Activated CD8-positive, alpha-beta memory T cell treated with anti-CD3 and anti-CD28 coated beads for 24 hours (primary cell): ENCODE measurements around the gene WDR45B.
A peak's percentile ranks its signal among the peaks of the same experiment; 100 is the strongest.

Experiments used
- DNase-seq: peaks from one replicate; pipeline ENCODE4 v3.0.0-alpha.2; 2020

The WDR45B gene

GRCh38 chr17:82675476-82676245 is 27.4 kb upstream of the WDR45B start:
- no peak for DNase-seq

GRCh38 chr17:82674656-82675475 is 26.6 kb upstream of the WDR45B start:
- no peak for DNase-seq

- no peak for DNase-seq
Observed at GRCh38 chr17:82670661-82671450, 22.6 kb upstream of the WDR45B start.

DNA sequence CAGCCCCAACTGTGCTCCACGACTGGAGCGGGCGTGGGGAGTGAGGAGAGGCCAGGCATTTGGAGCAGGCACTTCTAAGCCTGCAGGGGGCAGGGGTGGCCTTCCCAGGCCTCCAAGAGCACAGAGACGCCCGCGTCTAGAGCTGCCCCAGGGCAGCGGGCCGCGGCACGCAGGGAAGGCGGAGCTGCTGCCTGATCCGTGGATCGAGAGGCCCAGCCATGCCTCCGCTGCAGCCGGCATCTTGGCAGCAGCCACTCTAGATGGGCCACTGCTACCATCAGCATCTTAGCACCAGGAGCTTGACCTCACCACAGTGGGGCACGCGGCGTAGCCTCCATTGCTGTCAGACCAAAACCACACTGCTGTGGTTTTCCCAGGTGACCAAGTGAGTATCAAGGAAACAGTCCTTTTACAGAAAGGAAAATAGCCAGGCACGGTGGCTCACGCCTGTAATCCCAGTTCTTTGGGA is 20.4 kb upstream of the WDR45B start:
- peak; percentile 71 for DNase-seq

GRCh38 chr17:82668024-82668630 is 19.9 kb upstream of the WDR45B start:
- DNase-seq = no peak

DNA sequence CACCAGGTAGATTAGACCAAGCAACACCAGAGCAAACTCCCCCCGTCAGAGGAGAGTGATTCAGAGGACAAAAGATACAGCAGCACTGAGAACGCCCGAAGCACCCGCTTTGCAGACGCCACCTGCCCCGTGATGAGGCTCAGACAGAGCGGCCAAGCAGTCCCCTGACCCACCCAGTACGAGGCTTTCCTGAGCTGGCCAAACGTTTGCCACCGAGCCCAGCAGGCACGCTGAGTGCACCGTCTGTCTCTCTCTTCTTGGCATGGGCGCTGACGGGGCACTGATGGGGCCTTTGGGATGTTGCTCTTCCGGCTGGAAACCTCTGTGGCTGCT is 19.4 kb upstream of the WDR45B start:
- DNase-seq = no peak

DNA sequence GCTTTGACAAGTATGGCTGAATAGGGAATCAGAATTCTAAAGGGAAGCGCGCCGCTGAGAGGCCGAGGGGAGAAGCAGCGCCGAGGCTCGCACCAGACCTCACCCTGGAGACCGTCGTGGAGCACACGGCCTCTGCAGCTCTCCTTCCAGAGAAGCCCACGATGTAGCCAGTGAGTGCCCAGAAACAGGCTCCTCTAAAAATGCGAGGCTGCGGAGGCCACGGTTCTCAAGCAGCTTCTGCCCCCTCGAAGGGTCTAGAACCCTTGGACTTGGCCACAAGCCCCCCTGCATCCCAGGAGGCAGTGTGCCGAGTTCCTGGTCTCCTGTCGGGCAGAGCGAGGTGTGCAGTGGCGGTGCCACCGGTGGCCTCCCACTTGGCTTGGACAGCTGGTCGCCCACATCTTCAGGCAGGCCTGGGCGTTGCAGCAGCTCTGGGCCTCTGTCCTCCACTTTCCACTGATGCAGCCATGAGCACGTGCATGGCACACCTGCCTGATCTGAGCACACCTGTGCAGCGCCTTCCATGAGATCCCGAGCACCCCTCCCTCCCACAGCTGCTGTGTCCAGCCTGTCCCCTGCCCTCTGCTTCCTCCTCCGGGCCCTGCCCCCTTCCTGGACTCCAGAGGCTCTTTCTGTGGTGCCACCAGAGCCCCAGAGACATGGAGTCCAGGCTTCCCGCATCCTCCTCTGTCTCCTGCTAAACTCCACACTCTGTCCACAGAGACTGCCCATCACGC is 18.9 kb upstream of the WDR45B start:
- no peak for DNase-seq

GRCh38 chr17:82665891-82666290 is 17.6 kb upstream of the WDR45B start:
- DNase-seq = no peak

- DNase-seq = no peak
Observed at GRCh38 chr17:82665217-82665616, 17.0 kb upstream of the WDR45B start.

GRCh38 chr17:82664701-82665182 is 16.5 kb upstream of the WDR45B start:
- DNase-seq = no peak

DNA sequence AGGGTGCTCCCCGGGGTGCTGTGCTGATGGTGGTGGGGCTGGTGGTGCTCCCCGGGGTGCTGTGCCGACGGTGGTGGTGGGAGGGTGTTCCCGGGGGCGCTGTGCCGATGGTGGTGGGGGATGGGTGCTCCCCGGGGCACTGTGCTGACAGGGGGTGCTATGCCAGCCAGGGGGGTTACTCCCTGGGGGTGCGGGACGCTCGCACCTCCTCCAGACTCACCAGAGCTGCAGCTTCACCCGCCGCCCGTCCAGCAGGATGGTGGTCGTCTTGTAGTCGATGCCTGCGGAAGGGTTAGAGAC is 16.0 kb upstream of the WDR45B start:
- no peak for DNase-seq

- no peak for DNase-seq
Observed at GRCh38 chr17:82663381-82664275, 15.4 kb upstream of the WDR45B start.

- no peak for DNase-seq
Observed at GRCh38 chr17:82662711-82663261, 14.5 kb upstream of the WDR45B start.

DNA sequence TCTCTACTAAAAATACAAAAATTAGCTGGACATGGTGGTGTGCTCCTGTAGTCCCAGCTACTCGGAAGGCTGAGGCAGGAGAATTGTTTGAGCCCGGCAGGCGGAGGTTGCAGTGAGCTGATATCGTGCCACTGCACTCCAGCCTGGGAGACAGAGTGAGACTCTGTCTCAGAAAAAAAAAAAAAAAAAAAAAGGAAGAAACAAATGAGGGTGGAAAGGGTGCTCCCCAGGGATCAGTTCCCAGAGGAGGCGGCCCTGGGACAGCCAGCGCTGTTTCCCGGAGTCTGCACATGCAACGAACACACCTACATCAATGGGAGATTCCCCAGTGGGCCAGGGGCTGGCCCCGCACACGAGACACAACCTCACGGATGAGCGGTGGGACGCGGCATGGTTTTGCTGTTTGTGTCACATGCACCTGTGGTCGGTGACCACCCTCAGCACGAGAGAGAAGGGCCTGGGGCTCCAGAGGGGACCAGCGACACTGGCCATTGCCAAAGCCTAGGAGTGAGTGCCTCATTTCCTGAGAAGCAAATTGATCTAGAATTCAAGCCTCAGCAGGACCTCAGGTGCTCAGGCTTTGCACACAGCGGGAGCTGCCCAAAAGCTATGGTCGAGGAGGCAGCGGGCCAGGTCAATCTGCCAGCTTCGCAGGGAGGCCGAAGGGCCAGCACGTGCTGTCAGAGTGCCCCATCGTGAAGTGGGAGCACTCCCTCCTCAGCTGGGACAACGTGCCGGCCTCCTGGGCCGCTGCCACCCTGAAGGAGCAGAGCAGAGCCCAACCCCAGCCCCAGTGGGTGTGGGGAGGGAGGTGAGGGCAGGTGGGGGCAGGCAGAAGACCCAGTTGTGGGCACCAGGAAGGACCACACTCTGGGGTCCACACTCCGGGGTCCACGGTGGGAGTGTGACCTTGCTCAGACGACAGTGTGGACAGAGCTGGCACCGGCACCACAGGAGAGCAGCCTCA is 13.8 kb upstream of the WDR45B start:
- DNase-seq = no peak

DNA sequence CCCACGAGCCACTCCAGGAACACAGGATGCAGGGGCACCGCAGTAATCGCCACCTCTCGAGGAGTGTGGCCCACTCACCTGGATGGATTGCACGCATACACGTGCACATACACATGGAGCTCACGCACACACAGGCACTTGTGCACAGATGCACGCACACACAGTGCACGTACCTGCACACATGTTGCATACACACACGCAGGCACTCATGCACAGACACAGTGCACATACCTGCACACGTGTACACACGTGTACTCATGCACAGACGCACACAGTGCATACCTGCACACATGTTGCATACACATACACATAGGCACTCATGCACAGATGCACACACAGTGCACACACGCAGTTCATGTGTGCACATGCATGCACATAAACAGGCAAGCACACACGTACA is 11.6 kb upstream of the WDR45B start:
- DNase-seq = no peak

DNA sequence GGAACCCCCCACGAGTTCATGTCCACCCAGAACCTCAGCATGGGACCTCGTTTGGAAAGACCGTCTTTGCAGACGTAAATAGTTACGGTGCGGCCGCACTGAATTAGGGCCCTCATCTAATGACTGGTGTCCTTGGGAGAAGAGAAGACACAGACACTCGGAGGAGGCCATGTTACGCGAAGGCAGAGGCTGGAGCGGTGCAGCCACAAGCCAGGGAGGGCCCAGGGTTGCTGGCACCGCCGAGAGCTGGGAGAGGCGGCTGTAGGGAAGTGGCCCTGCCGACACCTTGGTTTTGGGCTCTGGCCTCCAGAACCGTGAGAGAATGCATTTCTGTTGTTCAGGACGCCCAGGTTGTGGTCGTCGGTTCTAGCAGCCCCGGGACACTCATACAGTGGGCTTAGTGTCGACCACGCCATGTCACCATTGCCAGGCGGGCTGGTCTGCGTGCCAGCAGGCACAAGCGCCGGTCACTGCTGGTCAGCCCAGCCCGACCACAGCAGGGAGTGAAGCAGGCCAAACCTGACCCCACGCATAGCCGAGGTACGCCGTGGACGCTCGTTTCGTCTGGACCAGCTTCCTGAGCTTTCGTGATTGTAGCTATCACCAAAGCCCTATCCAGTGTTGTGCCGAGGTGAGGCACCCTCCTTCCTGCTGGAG is 10.7 kb upstream of the WDR45B start:
- DNase-seq = no peak

GRCh38 chr17:82658331-82658730 is 10.1 kb upstream of the WDR45B start:
- DNase-seq = no peak

GRCh38 chr17:82657926-82658325 is 9.7 kb upstream of the WDR45B start:
- DNase-seq = no peak

DNA sequence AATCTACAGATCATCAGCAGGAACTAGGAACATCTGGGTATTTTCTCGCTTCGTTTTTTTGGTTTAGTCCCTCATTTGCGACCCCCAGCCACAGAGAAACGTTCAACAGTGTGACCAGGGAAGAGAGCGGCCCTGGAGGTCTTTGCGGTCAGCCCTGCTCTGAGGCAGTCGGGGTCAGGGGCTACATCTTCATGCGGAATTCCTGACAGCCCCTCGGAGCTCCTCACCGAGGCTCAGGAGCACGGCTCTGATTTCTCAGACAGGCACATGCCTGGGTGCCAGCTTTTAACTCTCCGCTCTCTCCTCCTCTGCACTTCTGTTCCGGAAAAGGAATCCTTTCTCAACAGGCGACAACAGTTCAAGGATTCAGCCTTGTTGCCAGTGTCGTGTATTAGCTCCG is 8.0 kb upstream of the WDR45B start:
- DNase-seq = no peak
